A673 (cell line): ENCODE results near the gene PRKCA.

Source experiments
- EZH2 ChIP-seq: fragments of 200-600 bp; sonication (generic); IDR thresholded peaks from 2 replicates; pipeline ENCODE4 v1.6.1; 2017; ENCODE audit warnings: borderline replicate concordance, low read depth, mild to moderate bottlenecking, mixed read lengths, antibody characterized with exemption, low read length; ENCODE audit not compliant: poor library complexity, severe bottlenecking
- TF ChIP-seq, protein P1 (sequence below): fragments of 300-800, 200-600 bp; sonication (generic); conservative IDR thresholded peaks from 2 replicates; pipeline ENCODE4 v1.5.1; 2017; ENCODE audit warnings: low read depth, mild to moderate bottlenecking, antibody characterized with exemption, low read length, moderate library complexity, mixed read lengths

DNA sequence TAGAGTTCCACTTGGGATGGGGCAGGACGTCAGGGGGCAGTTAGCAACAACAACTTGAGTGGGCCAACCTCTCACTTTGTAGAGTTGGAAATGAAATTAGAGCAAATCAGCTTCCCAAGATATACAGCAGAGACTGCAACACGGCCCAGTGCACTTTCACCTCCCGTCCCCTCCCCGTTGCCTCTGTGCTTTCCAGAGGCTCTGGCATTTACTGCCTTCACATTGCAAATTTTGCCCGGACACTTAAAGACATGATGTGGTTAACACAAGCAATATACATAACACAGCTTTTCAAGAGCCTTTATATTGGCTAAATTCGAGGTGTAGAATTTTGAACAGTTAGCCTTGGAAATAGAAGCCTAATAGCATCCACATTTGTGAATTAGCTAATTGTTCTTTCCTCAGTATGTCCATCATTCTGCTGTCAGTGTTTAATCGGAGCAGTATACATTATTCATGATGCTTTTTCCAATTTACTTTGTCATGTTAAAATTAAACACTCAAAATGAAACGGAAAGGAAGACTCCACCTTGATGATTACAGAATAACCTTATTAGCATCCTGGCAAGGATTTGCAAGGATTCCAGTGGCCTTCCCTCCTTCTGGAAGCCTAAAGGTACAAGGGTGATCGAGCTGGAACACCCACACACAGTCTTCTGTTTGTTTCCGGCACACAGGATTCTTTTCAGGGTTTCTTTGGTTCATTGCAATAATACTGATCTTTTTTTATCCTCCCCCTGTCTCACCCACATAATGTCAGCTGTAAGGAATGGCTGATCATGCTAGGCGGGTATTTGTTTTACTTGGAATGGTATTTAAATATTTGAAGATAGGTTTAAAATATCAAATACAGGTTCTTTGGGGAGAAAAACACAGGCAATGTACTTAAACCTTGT is 341.6 kb downstream of the PRKCA start:
- TF ChIP-seq, protein P1, sequence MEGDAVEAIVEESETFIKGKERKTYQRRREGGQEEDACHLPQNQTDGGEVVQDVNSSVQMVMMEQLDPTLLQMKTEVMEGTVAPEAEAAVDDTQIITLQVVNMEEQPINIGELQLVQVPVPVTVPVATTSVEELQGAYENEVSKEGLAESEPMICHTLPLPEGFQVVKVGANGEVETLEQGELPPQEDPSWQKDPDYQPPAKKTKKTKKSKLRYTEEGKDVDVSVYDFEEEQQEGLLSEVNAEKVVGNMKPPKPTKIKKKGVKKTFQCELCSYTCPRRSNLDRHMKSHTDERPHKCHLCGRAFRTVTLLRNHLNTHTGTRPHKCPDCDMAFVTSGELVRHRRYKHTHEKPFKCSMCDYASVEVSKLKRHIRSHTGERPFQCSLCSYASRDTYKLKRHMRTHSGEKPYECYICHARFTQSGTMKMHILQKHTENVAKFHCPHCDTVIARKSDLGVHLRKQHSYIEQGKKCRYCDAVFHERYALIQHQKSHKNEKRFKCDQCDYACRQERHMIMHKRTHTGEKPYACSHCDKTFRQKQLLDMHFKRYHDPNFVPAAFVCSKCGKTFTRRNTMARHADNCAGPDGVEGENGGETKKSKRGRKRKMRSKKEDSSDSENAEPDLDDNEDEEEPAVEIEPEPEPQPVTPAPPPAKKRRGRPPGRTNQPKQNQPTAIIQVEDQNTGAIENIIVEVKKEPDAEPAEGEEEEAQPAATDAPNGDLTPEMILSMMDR = no peak
- no peak for TF ChIP-seq EZH2
